GM12878 (cell line): Measurements from ENCODE around the gene ANKIB1. TPM values are rescaled to one million over a fixed set of nuclear protein-coding genes. Genes with fewer than 3 reads are reported as not detected.

Experiments used
- CEBPZ ChIP-seq: fragments of 150-350 bp; IDR thresholded peaks from 2 replicates; pipeline ENCODE4 v1.6.1; 2016; ENCODE audit warnings: low read depth, low read length
- CTCF ChIP-seq, 3 experiments: IDR thresholded peaks in 2 of 3; conservative IDR thresholded peaks in 1 of 3; 2 replicates each; pipeline ENCODE4 v1.5.1; 2011; ENCODE audit warnings: low read depth in 3 of 3, low read length in 3 of 3, mild to moderate bottlenecking in 3 of 3, control low read depth in 2 of 3, moderate library complexity in 2 of 3, inconsistent platforms in 1 of 3, mixed read lengths in 1 of 3; ENCODE audit not compliant: control insufficient read depth in 2 of 3, insufficient read depth in 1 of 3; ENCODE audit errors: extremely low read depth in 1 of 3
- MYC ChIP-seq: IDR thresholded peaks from 2 replicates; pipeline ENCODE4 v1.6.1; 2011; ENCODE audit warnings: mild to moderate bottlenecking, low read length, moderate library complexity, inconsistent platforms; ENCODE audit not compliant: insufficient read depth, insufficient replicate concordance, insufficient read length, severe bottlenecking
- SIN3A ChIP-seq: IDR thresholded peaks from 2 replicates; pipeline ENCODE4 v1.6.1; 2012; ENCODE audit warnings: low read depth, low read length, improper control_type of control experiment
- SMARCA5 ChIP-seq: fragments of 450-650 bp; IDR thresholded peaks from 2 replicates; pipeline ENCODE4 v1.6.1; 2017; ENCODE audit warnings: mild to moderate bottlenecking
- TBL1XR1 ChIP-seq: IDR thresholded peaks from 2 replicates; pipeline ENCODE4 v1.6.1; 2012; ENCODE audit warnings: low read depth, low read length, improper control_type of control experiment
- ZBTB11 ChIP-seq: fragments of 450-650 bp; formaldehyde crosslinking; IDR thresholded peaks from 2 replicates; pipeline ENCODE4 v1.5.0; 2022; ENCODE audit warnings: mild to moderate bottlenecking, missing genetic modification characterization
- polyA plus RNA-seq, 11 experiments: library from polyadenylated mRNA; depleted of rRNA in 4 of 11; unstranded in 6 of 11; stranded (reverse) in 5 of 11; fragments of >200 nt; fragmentation: Nextera tagmentation in 4 of 11; fragmentation: Illumina TruSeq in 1 of 11; extraction: Ambion mirVana in 4 of 11; extraction: Trizol in 1 of 11; gene quantifications; 1 replicate in 1 of 11; 2 replicates in 10 of 11; pipeline versions ENCODE4 v1.2.1 to v1.2.3, GENCODE V29; 2011 to 2016; ENCODE audit warnings: inconsistent platforms in 2 of 11, missing spikeins in 2 of 11, low read depth in 1 of 11
- total RNA-seq, 4 experiments: library from RNA; depleted of rRNA in 3 of 4; stranded (reverse); fragments of >200 nt in 3 of 4; fragmentation: Illumina TruSeq in 1 of 4; extraction: Trizol in 1 of 4; gene quantifications; 2 replicates each; pipeline versions ENCODE4 v1.2.1 to v1.2.3, GENCODE V29; 2013 to 2021

ANKIB1 gene
- total and polyA plus RNA-seq, 10 of the 15 experiments (the other 5 are each of a cell fraction or from before 2014, with no cell fraction given), result 9.0 to 54.0 (median 21.9) TPM

- TF ChIP-seq ZBTB11, result no peak
- TF ChIP-seq CEBPZ, result no peak
- TF ChIP-seq SIN3A, result peak; percentile 49; the same call in 1 of the 2 replicates
- TF ChIP-seq TBL1XR1, result no peak
- TF ChIP-seq CTCF (IDR thresholded peaks at IDR 0.05 in 2 of 3, conservative IDR thresholded peaks at IDR 0.05 in 1 of 3; ENCODE audit: control insufficient read depth in 2 of 3, extremely low read depth in 1 of 3, insufficient read depth in 1 of 3, low read depth in 3 of 3, low read length in 3 of 3), result 0 out of 6 replicates have a peak, but pooled peaks of 1 of the 3 experiments have one; percentile 1
- TF ChIP-seq SMARCA5, result no peak
- TF ChIP-seq MYC, result no peak
- TF ChIP-seq, all 136 proteins: peak for 5
These were observed 827 bp upstream of the ANKIB1 start (continued) for GRCh38 chr7:92244808-92245486.
